ENCODE results near the gene VSTM4. TPM values are rescaled to one million over a fixed set of nuclear protein-coding genes. Genes with fewer than 3 reads are reported as not detected.

VSTM4 gene
- total RNA-seq, 1 donor from 2014 or later = 0.50 TPM

- H3K27me3 ChIP-seq (ENCODE audit: control insufficient read depth, insufficient read depth, low read length) = peaks cover 5% of the 10 kb centered on the region
These were observed 132.7 kb downstream of the VSTM4 start for GRCh38 chr10:48982584-48982983.

DNA sequence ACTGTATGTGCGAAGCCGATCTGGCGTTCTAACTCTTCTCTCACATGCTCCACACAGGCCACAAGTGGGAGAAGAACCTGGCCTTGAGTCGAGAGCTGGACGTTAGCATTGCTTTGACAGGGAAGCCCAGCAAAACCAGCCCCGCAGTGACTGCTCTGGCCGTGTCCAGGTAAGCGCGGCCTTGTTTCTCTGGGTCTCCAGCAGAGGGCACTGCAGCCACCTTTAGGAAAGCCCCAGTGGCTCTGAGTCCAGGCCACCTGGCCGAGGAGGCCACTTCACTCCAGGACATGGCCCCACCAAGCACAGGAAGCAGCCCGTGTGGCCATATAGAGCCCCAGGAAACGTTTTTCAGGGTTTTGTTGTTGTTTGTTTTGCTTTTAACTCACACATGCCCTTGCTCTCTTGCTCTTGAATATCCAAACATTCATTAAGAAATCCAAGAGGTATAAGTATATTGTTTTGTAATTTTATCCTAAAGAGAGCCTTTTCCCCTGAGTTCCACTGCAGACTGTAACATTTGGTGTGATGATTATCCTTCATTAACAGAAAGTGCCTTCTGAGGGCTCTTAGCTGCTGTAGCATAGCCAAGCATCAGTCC, 133.9 kb downstream of the VSTM4 start:
- no peak for DNase-seq (ENCODE audit: low read depth)
- Histone ChIP-seq H3K27me3 (ENCODE audit: control insufficient read depth, insufficient read depth, low read length) (peaks cover 5% of the 10 kb centered on the region), H3K4me3 (ENCODE audit: low read depth, low read length) (no peak overlapping the region), H3K36me3 (ENCODE audit: control insufficient read depth, insufficient read depth, low read length) (no peaks in the 10 kb centered on the region)
- TF ChIP-seq CTCF (IDR thresholded peaks at IDR 0.05; ENCODE audit: insufficient read depth, low read length, poor library complexity, severe bottlenecking) = peak; percentile 86

More at GRCh38 chr10:48982584-48982983, 132.7 kb downstream of the VSTM4 start:
- DNase-seq (ENCODE audit: low read depth) = no peak
- H3K36me3 ChIP-seq (ENCODE audit: control insufficient read depth, insufficient read depth, low read length) = no peaks in the 10 kb centered on the region
- no peak overlapping the region for H3K4me3 ChIP-seq (ENCODE audit: low read depth, low read length)
- no peak for TF ChIP-seq CTCF (IDR thresholded peaks at IDR 0.05; ENCODE audit: insufficient read depth, low read length, poor library complexity, severe bottlenecking)

DNA sequence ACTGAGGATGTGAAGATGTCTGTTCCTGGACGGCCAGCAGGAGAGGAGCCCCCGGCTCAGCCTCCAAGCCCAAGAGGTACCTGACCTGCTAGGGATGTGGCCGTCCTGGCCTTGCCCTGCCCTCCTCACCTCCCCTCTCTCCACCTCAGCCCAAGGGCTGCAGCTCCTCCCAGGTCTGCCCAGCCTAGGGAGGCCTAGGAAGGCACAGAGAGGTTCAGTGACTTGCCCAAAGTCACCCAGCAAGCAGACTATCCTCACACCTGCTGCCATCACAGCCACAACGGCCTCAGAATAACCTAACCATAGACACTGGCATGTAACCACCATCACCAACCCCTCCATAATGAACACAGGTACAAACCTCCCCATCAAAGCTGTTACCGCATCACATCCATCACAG, 137.0 kb downstream of the VSTM4 start:
- Histone ChIP-seq H3K27me3 (ENCODE audit: control insufficient read depth, insufficient read depth, low read length) (peaks cover 5% of the 10 kb centered on the region), H3K36me3 (ENCODE audit: control insufficient read depth, insufficient read depth, low read length) (no peaks in the 10 kb centered on the region), H3K4me3 (ENCODE audit: low read depth, low read length) (no peak overlapping the region)
- TF ChIP-seq CTCF (IDR thresholded peaks at IDR 0.05; ENCODE audit: insufficient read depth, low read length, poor library complexity, severe bottlenecking) = no peak
- no peak for DNase-seq (ENCODE audit: low read depth)

- Histone ChIP-seq H3K27me3 (ENCODE audit: control insufficient read depth, insufficient read depth, low read length) (peaks cover 3% of the 10 kb centered on the region), H3K36me3 (ENCODE audit: control insufficient read depth, insufficient read depth, low read length) (no peaks in the 10 kb centered on the region), H3K4me3 (ENCODE audit: low read depth, low read length) (no peak overlapping the region)
- peak; percentile 8 for TF ChIP-seq CTCF (IDR thresholded peaks at IDR 0.05; ENCODE audit: insufficient read depth, low read length, poor library complexity, severe bottlenecking)
- no peak for DNase-seq (ENCODE audit: low read depth)
These were observed 139.1 kb downstream of the VSTM4 start for GRCh38 chr10:48976196-48976595.

DNA sequence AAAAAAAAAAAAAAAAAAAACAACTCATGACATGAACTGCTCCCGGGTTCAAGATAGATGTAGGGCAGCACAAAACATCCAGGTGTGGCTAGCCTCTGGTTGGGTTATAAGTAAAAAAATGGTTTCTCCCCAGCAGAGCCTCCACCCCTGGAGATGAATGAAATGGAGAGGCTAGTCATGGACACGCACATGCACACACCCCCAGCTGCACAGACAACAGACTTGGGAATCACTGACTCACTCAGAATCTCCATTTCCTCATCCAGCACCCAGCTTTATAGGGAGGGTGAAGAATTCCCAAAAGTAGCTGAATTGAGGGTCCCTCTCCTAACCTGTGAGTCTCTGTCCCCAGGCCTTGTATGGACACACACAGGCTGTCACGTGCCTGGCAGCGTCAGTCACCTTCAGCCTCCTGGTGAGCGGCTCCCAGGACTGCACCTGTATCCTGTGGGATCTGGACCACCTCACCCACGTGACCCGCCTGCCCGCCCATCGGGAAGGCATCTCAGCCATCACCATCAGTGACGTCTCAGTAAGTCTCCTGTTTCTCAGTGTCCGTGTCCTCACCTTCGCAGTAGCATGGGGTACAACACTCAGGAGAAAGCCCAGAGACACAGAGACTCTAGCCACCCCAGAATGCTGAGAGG, 140.7 kb downstream of the VSTM4 start:
- TF ChIP-seq CTCF (IDR thresholded peaks at IDR 0.05; ENCODE audit: insufficient read depth, low read length, poor library complexity, severe bottlenecking) = no peak
- no peak for DNase-seq (ENCODE audit: low read depth)
- no peaks in the 10 kb centered on the region for H3K36me3 ChIP-seq (ENCODE audit: control insufficient read depth, insufficient read depth, low read length)
- peaks cover 3% of the 10 kb centered on the region for H3K27me3 ChIP-seq (ENCODE audit: control insufficient read depth, insufficient read depth, low read length)
- H3K4me3 ChIP-seq (ENCODE audit: low read depth, low read length) = no peak overlapping the region

- Histone ChIP-seq H3K4me3 (ENCODE audit: low read depth, low read length) (no peak overlapping the region), H3K36me3 (ENCODE audit: control insufficient read depth, insufficient read depth, low read length) (no peaks in the 10 kb centered on the region), H3K27me3 (ENCODE audit: control insufficient read depth, insufficient read depth, low read length) (peaks cover 2% of the 10 kb centered on the region)
- TF ChIP-seq CTCF (IDR thresholded peaks at IDR 0.05; ENCODE audit: insufficient read depth, low read length, poor library complexity, severe bottlenecking) = no peak
- DNase-seq (ENCODE audit: low read depth) = no peak
These were observed 142.3 kb downstream of the VSTM4 start for GRCh38 chr10:48973065-48973464.
